HCT116 (cell line): Measurements from ENCODE around the gene TNIK. TPM values are rescaled to one million over a fixed set of nuclear protein-coding genes. Genes with fewer than 3 reads are reported as not detected.

Source experiments
- ATAC-seq: fragments of 200-7000 bp; cut with Tn5 transposase; 2 replicates; pipeline ENCODE4 v1.9.1; 2020; ENCODE audit warnings: mild to moderate bottlenecking, moderate library complexity
- BruUV-seq: library from RNA; stranded (reverse); fragments of 400-500 nt; replicated peaks from 2 replicates; lab custom pipeline; 2021; lab: Mats Ljungman, UMichigan
- CTCF ChIA-PET: fragments of 300-600 bp; sonication (Branson Sonifier 250); formaldehyde crosslinking; loops from one replicate; lab custom pipeline; 2021; ENCODE audit warnings: antibody characterized with exemption; lab: Charles Lee
- POLR2A ChIA-PET: fragments of 300-600, 350-600 bp; sonication (Branson Sonifier 250); formaldehyde crosslinking; loops from one replicate; lab custom pipeline; 2021; ENCODE audit warnings: antibody characterized with exemption; lab: Charles Lee
- RAD21 ChIA-PET, 2 experiments: fragments of 300-600 bp; sonication (Branson Sonifier 250); formaldehyde crosslinking; loops; one replicate each; lab custom pipeline; 2023; ENCODE audit warnings: low total read pairs in 2 of 2; ENCODE audit not compliant: uncharacterized antibody in 2 of 2, unreplicated experiment in 2 of 2, low non-redundant PET in 1 of 2; lab: Charles Lee
- DNase-seq: peaks from one replicate; pipeline ENCODE4 v3.0.0-alpha.2; 2010; ENCODE audit warnings: low read depth, low spot score
- H2AFZ ChIP-seq: fragments of 200-600 bp; shearing (Covaris generic), sonication (generic); 2 replicates; pipeline ENCODE4 v1.6.1; 2017; ENCODE audit warnings: low read depth, mixed run types, mixed read lengths, antibody characterized with exemption, low read length; ENCODE audit not compliant: poor library complexity, severe bottlenecking
- H3K27ac ChIP-seq: 2 replicates; pipeline ENCODE4 v1.5.1; 2012; ENCODE audit warnings: low read depth, low read length
- H3K27me3 ChIP-seq: fragments of 200-600 bp; sonication (generic); 2 replicates; pipeline ENCODE4 v1.6.1; 2016; ENCODE audit warnings: mixed run types, low read length, mixed read lengths; ENCODE audit not compliant: insufficient read depth
- H3K36me3 ChIP-seq, 2 experiments: fragments of 200-500 bp in 1 of 2; fragments of 200-600 bp in 1 of 2; sonication (Bioruptor generic) in 1 of 2; sonication (generic) in 1 of 2; 2 replicates each; pipeline versions ENCODE4 v1.5.1 to v1.6.1; 2014 to 2016; ENCODE audit warnings: low read length in 2 of 2, inconsistent platforms in 1 of 2, mixed read lengths in 1 of 2, mixed run types in 1 of 2; ENCODE audit not compliant: insufficient read depth in 2 of 2, control insufficient read depth in 1 of 2
- H3K4me1 ChIP-seq, 2 experiments: fragments of 200-600 bp in 1 of 2; sonication (generic) in 1 of 2; 2 replicates each; pipeline versions ENCODE4 v1.5.1 to v1.6.1; 2012 to 2017; ENCODE audit warnings: low read length in 2 of 2, inconsistent platforms in 1 of 2, mild to moderate bottlenecking in 1 of 2, mixed read lengths in 1 of 2, mixed run types in 1 of 2, moderate library complexity in 1 of 2; ENCODE audit not compliant: insufficient read depth in 2 of 2, control insufficient read depth in 1 of 2
- H3K4me2 ChIP-seq: fragments of 200-600 bp; sonication (generic); 2 replicates; pipeline ENCODE4 v1.6.1; 2017; ENCODE audit warnings: mixed run types, low read length, mixed read lengths
- H3K4me3 ChIP-seq, 2 experiments: fragments of 200-600 bp in 1 of 2; sonication (generic) in 1 of 2; replicated peaks in 1 of 2; 2 replicates each; pipeline ENCODE4 v1.5.1; 2011 to 2016; ENCODE audit warnings: low read length in 2 of 2, control low read depth in 1 of 2, low read depth in 1 of 2, mild to moderate bottlenecking in 1 of 2, mixed read lengths in 1 of 2, mixed run types in 1 of 2
- H3K79me2 ChIP-seq: fragments of 200-600 bp; sonication (generic); 2 replicates; pipeline ENCODE4 v1.6.1; 2017; ENCODE audit warnings: mild to moderate bottlenecking, mixed run types, low read length, moderate library complexity, mixed read lengths; ENCODE audit not compliant: insufficient read depth
- H3K9ac ChIP-seq: fragments of 200-600 bp; sonication (generic); 2 replicates; pipeline ENCODE4 v1.6.1; 2016; ENCODE audit warnings: low read length, mixed read lengths
- H3K9me2 ChIP-seq: fragments of 200-600 bp; sonication (generic), shearing (Covaris generic); 2 replicates; pipeline ENCODE4 v1.6.1; 2017; ENCODE audit warnings: mixed run types, mild to moderate bottlenecking, moderate library complexity; ENCODE audit not compliant: insufficient read depth
- H3K9me3 ChIP-seq, 2 experiments: fragments of 200-500 bp in 1 of 2; fragments of 200-600 bp in 1 of 2; sonication (Bioruptor generic) in 1 of 2; sonication (generic) in 1 of 2; 2 replicates each; pipeline ENCODE4 v1.6.1; 2014 to 2017; ENCODE audit warnings: low read length in 2 of 2, mixed read lengths in 2 of 2, inconsistent platforms in 1 of 2, low read depth in 1 of 2, mild to moderate bottlenecking in 1 of 2, mixed run types in 1 of 2, moderate library complexity in 1 of 2; ENCODE audit not compliant: control insufficient read depth in 1 of 2, insufficient read depth in 1 of 2
- H4K20me1 ChIP-seq: fragments of 200-600 bp; sonication (generic), shearing (Covaris generic); 2 replicates; pipeline ENCODE4 v1.6.1; 2017; ENCODE audit warnings: mixed run types, mild to moderate bottlenecking, moderate library complexity; ENCODE audit not compliant: insufficient read depth
- CEBPB ChIP-seq: IDR thresholded peaks from 2 replicates; pipeline ENCODE4 v1.6.1; 2012; ENCODE audit warnings: low read depth
- EGR1 ChIP-seq: IDR thresholded peaks from 2 replicates; pipeline ENCODE4 v1.6.1; 2012; ENCODE audit warnings: low read depth
- ELF1 ChIP-seq: IDR thresholded peaks from 2 replicates; pipeline ENCODE4 v1.6.1; 2012; ENCODE audit warnings: low read depth, borderline replicate concordance
- EZH2phosphoT487 ChIP-seq: fragments of 200-600 bp; IDR thresholded peaks from 2 replicates; pipeline ENCODE4 v1.6.1; 2018; ENCODE audit warnings: antibody characterized with exemption, borderline replicate concordance
- POLR2A ChIP-seq: IDR thresholded peaks from 2 replicates; pipeline ENCODE4 v1.7.0; 2011; ENCODE audit warnings: borderline replicate concordance; ENCODE audit not compliant: insufficient read depth, insufficient read length; ENCODE audit errors: extremely low read depth
- POLR2AphosphoS5 ChIP-seq: IDR thresholded peaks from 2 replicates; pipeline ENCODE4 v1.6.1; 2011; ENCODE audit warnings: mild to moderate bottlenecking, low read depth, low read length, moderate library complexity
- SIN3A ChIP-seq: IDR thresholded peaks from 2 replicates; pipeline ENCODE4 v1.6.1; 2012; ENCODE audit warnings: low read depth
- SRF ChIP-seq: IDR thresholded peaks from 2 replicates; pipeline ENCODE4 v1.6.1; 2012; ENCODE audit warnings: low read depth
- TCF7L2 ChIP-seq: IDR thresholded peaks from 2 replicates; pipeline ENCODE4 v1.7.0; 2011; ENCODE audit warnings: borderline replicate concordance, inconsistent platforms; ENCODE audit not compliant: insufficient read depth, insufficient read length; ENCODE audit errors: extremely low read depth
- YY1 ChIP-seq: IDR thresholded peaks from 2 replicates; pipeline ENCODE4 v1.6.1; 2011; ENCODE audit warnings: low read length, low read depth, moderate library complexity, mild to moderate bottlenecking; ENCODE audit not compliant: insufficient replicate concordance; ENCODE audit errors: extremely low read depth
- ZFX ChIP-seq: fragments of 450-650 bp; IDR thresholded peaks from 2 replicates; pipeline ENCODE4 v1.6.1; 2017
- ZNF274 ChIP-seq: fragments of 200-500 bp; sonication (Bioruptor generic); IDR thresholded peaks from 2 replicates; pipeline ENCODE4 v1.6.1; 2014; ENCODE audit warnings: mild to moderate bottlenecking, low read depth, low read length, inconsistent platforms
- intact Hi-C: fragments of 100-400 bp; cut with micrococcal nuclease; formaldehyde crosslinking; loops from 2 replicates; pipeline ENCODE4 v1.10.0; 2022
- total RNA-seq: library from RNA; stranded (reverse); gene quantifications from one replicate; pipeline ENCODE4 v1.2.1, GENCODE V29; 2021; ENCODE audit not compliant: unreplicated experiment
- TF ChIP-seq, protein P1 (sequence below): IDR thresholded peaks from 2 replicates; pipeline ENCODE4 v1.6.1; 2012
- TF ChIP-seq, protein P2 (sequence below), 3 experiments: fragments of 200-600 bp in 1 of 3; sonication (generic) in 1 of 3; IDR thresholded peaks in 2 of 3; conservative IDR thresholded peaks in 1 of 3; 2 replicates each; pipeline ENCODE4 v1.5.1; 2012 to 2017; ENCODE audit warnings: low read depth in 2 of 3, low read length in 2 of 3, antibody characterized with exemption in 1 of 3, borderline replicate concordance in 1 of 3, control low read depth in 1 of 3, mild to moderate bottlenecking in 1 of 3, mixed read lengths in 1 of 3, mixed run types in 1 of 3, moderate library complexity in 1 of 3; ENCODE audit not compliant: insufficient read depth in 1 of 3
- TF ChIP-seq, protein P3 (sequence below): IDR thresholded peaks from 2 replicates; pipeline ENCODE4 v1.6.1; 2012
- TF ChIP-seq, protein P4 (sequence below): IDR thresholded peaks from 2 replicates; pipeline ENCODE4 v1.6.1; 2011; ENCODE audit warnings: mild to moderate bottlenecking, low read length, moderate library complexity; ENCODE audit not compliant: insufficient replicate concordance; ENCODE audit errors: extremely low read depth

Gene TNIK
- total RNA-seq, 1 experiment from 2014 or later = 24.1 TPM

DNA sequence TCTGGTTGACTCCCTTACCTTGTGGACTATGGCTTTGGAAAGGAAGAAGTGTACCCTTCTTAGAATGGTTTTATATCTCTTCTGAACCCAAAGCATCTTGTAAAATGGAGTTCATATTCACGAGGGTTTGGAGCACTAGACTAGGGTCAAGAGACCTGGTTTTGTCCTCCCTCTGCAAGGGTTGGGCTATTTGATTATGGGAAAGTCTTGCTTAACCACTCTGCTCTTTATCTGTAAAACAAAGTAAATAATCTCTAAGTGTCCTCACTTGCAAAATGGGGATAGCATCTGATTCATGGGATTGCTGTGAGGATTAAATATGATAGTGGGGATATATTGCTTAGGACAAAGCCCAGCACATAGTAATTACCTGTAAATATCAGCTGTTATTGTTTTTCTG lies 415.8 kb downstream of the TNIK start:
- Histone ChIP-seq H4K20me1 (no peaks in the 10 kb centered on the region), H3K27me3 (no peaks in the 10 kb centered on the region), H3K27ac (no peak overlapping the region), H3K9me2 (no peaks in the 10 kb centered on the region), H3K36me3 (no peaks in the 10 kb centered on the region), H3K79me2 (no peaks in the 10 kb centered on the region), H3K9me3 (no peaks in the 10 kb centered on the region), H3K4me2 (no peak overlapping the region), H3K4me3 (no peak overlapping the region), H2AFZ (no peak overlapping the region), H3K4me1 (no peaks in the 10 kb centered on the region), H3K9ac (no peak overlapping the region)
- no peak for ATAC-seq
- POLR2A ChIA-PET = no interaction called here
- RAD21 ChIA-PET = no interaction called here
- DNase-seq = no peak
- CTCF ChIA-PET = no interaction called here
- TF ChIP-seq SIN3A = no peak
- TF ChIP-seq, protein P1, sequence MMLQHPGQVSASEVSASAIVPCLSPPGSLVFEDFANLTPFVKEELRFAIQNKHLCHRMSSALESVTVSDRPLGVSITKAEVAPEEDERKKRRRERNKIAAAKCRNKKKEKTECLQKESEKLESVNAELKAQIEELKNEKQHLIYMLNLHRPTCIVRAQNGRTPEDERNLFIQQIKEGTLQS = no peak
- TF ChIP-seq POLR2AphosphoS5 = no peak
- TF ChIP-seq CEBPB = no peak
- TF ChIP-seq ZNF274 = no peak
- TF ChIP-seq, protein P2, sequence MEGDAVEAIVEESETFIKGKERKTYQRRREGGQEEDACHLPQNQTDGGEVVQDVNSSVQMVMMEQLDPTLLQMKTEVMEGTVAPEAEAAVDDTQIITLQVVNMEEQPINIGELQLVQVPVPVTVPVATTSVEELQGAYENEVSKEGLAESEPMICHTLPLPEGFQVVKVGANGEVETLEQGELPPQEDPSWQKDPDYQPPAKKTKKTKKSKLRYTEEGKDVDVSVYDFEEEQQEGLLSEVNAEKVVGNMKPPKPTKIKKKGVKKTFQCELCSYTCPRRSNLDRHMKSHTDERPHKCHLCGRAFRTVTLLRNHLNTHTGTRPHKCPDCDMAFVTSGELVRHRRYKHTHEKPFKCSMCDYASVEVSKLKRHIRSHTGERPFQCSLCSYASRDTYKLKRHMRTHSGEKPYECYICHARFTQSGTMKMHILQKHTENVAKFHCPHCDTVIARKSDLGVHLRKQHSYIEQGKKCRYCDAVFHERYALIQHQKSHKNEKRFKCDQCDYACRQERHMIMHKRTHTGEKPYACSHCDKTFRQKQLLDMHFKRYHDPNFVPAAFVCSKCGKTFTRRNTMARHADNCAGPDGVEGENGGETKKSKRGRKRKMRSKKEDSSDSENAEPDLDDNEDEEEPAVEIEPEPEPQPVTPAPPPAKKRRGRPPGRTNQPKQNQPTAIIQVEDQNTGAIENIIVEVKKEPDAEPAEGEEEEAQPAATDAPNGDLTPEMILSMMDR (IDR thresholded peaks at IDR 0.05 in 2 of 3, conservative IDR thresholded peaks at IDR 0.05 in 1 of 3; ENCODE audit: borderline replicate concordance in 1 of 3, insufficient read depth in 1 of 3, low read depth in 2 of 3, low read length in 2 of 3) = no peak
- TF ChIP-seq, protein P3, sequence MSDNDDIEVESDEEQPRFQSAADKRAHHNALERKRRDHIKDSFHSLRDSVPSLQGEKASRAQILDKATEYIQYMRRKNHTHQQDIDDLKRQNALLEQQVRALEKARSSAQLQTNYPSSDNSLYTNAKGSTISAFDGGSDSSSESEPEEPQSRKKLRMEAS = no peak
- TF ChIP-seq SRF = no peak
- TF ChIP-seq ELF1 = no peak
- TF ChIP-seq EGR1 = no peak
- no peak for TF ChIP-seq YY1
- TF ChIP-seq TCF7L2 = no peak
- TF ChIP-seq ZFX = no peak
- no peak for TF ChIP-seq EZH2phosphoT487
- TF ChIP-seq, protein P4, sequence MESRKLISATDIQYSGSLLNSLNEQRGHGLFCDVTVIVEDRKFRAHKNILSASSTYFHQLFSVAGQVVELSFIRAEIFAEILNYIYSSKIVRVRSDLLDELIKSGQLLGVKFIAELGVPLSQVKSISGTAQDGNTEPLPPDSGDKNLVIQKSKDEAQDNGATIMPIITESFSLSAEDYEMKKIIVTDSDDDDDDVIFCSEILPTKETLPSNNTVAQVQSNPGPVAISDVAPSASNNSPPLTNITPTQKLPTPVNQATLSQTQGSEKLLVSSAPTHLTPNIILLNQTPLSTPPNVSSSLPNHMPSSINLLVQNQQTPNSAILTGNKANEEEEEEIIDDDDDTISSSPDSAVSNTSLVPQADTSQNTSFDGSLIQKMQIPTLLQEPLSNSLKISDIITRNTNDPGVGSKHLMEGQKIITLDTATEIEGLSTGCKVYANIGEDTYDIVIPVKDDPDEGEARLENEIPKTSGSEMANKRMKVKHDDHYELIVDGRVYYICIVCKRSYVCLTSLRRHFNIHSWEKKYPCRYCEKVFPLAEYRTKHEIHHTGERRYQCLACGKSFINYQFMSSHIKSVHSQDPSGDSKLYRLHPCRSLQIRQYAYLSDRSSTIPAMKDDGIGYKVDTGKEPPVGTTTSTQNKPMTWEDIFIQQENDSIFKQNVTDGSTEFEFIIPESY = no peak
- TF ChIP-seq POLR2A = no peak
- no TSS peak for BruUV-seq
- intact Hi-C loops = loop anchor here (10.0 kb wide), 1 partner anchor 730 kb away; no protein-coding TSS in a partner anchor
